A549 treated with Hydrocortisone at 1 μM for 4 hours (cell line): ENCODE data around the gene ZNF428. TPM values are rescaled to one million over a fixed set of nuclear protein-coding genes. Genes with fewer than 3 reads are reported as not detected.

Experiments
- total RNA-seq: library from RNA; stranded (reverse); fragments of 200-300 nt; extraction: Qiagen RNA extraction; gene quantifications from 5 replicates; pipeline ENCODE4 v1.2.3, GENCODE V29; 2022

ZNF428 gene, protein sequence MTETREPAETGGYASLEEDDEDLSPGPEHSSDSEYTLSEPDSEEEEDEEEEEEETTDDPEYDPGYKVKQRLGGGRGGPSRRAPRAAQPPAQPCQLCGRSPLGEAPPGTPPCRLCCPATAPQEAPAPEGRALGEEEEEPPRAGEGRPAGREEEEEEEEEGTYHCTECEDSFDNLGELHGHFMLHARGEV
- 41.8 to 62.6 TPM (median 62.3 TPM) in 5 replicates for total RNA-seq

DNA sequence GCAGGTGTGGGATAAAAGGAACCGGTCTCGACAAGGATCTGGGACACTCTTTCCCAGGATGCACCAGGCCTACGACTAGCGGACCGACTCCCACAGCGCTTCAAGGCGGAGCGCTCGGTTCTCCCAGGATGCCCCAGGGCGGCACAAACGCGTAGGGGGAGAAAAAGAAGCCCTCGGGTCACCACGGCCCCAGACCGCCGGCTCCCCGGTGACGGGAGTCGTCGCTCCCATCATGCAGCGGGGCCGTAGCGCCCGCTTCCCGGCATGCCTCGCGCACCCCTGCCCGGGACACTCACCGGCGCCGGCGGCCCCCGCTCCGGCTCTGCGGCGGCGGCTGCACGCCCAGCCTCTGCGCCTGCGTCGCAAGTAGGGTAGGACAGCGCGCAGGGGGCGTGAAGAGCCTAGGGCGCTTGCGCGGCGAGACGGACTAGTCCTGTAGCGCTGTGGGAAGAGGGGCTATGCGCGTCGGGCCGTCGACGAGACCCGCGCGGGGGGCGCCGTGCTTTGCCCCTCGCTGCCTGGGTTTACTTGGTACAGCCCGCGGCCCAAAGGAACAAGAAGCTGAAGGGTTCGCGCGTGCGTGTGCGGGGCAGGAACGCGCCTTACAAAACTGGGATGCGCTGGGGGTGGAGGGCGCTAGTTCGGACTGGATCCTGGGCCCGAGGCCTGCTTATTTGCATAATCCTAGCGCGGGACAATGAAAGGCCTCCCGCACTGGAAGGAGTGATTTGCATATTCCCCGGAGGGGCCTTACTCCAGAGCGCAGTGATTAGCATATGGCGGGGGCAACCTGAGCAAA, at the start of gene ZNF428:
Gene ZNF428, minus strand, starts transcription at position 368 of the 799 bp plus-strand sequence. CDS start 5,325 bp downstream, outside the sequence.

DNA sequence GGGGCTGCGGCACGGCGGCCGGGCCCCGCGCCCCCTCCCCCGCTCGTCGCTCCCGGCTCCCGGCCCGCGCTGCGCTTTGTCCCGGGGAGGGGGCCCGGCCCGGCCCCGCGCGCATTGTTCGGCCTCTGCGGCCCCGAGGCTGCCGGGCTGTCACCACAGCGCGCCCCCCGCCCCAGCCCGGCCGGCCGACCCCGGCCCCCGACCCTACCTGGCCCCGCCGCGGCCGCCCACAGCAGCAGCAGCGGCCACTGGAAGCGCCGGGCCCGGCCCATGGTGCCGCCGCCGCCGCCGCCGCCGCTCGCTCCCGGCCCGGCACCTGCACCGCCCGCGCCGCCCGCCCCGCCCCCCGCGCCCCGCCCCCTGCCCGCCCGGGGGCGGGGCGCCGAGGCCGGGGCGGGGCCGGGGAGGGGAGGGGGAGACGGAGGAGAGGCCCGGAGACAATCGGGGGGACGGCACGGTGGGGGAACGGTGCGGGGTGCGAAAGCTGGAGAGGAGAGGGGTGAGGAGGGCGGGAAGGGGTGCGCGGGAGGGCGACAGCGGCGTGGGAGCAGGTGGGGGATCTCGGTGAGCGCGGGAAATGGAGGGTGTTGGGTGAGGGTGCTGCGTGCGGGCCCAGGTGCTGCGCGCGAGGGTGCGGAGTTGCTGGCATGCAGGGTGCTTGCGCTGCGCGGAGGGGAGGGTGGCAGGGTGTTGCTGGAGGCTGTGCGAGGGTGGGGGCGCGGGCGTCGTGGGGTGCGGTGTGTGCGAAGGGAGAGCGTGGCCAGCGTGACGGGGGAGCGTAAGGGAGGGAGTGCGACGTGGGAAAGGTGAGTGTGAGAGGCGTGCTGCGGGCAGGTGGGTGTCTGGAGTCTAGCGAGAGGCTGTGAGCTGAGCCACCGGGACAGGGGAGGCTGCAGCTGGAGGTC, 20.3 kb upstream of the ZNF428 start, which contains the start of gene CADM4:
Gene CADM4, minus strand, starts transcription at position 332 of the 905 bp plus-strand sequence. Its CDS starts 60 bp downstream, at position 272.

DNA sequence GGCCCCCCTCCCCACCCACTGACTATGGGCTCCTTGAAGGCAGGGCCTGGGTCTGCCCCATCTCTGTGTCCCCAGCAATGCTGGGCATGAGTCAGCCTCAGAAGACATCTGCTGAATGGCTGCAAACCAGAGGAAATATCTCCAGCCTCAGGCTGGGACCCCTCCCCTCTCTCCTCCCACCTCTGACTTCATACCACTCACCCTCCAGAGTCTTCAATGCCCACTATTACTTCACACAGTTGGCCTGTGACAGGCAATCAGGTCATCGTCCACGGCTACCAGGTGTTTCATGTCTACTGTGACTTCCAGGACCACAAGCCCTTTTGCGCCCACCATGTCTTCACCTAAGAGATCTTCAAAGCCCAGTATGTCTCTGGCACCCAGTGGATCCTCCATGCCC, 7.6 kb downstream of the ZNF428 start, which contains the start of gene SRRM5:
Gene SRRM5, plus strand, starts transcription at position 301 of the 400 bp plus-strand sequence. Its CDS starts 34 bp downstream, at position 335.

DNA sequence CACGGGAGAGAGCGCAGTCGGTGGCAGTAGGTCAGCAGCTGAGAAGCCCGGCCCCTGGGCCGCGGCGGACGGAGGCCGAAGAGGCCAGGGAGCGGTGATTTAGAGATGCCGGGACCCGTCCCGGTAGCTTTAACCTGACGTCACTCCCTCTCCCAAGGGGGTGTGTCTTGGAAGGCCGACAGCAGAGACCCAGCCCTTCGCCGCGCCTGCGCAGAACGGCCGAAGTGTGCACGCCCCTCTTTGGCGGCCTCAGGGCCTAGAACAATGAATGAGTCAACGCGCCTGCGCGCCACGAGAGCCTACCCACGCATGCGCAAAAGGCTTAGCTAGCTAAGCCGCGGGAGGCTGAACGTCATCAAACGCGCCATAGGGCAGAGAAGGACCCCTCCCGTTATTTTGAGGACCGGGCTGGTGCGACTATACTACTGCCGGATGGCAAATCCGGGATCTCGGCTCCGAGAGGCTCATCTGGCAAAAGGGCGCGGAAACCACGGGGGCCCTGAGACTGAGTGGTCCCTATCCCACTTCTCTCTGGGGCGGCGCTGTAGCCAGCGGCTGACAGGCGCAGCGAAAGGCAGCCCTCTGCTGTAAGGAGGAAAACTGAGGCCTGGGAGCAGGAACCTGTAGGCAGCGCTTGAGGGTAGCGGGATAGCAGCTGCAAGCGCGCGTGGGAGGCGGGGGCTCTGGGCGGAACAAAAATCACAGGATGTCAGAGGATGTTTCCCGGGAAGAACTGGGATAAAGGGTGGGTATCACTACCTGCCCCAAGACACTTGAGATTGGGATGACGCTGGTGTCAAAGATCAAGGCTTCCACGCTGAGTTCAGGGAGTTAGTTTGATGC, 23.2 kb downstream of the ZNF428 start, which contains the start of the genes IRGQ and ZNF576:
Gene IRGQ, minus strand, starts transcription at position 136 of the 843 bp plus-strand sequence. CDS start 796 bp downstream, outside the sequence.
Gene ZNF576, plus strand, starts transcription at position 597 of the 843 bp plus-strand sequence. CDS start 514 bp downstream, outside the sequence.

GRCh38 chr19:43575156-43575950, 44.1 kb downstream of the ZNF428 start, which contains the start of the genes PINLYP and XRCC1:
TSS of gene PINLYP (plus strand) at chr19:43575801. CDS start at chr19:43577192, 1,391 bp downstream.
TSS of gene XRCC1 (minus strand) at chr19:43575527. CDS start at chr19:43575458, 69 bp downstream.

Other genes with a start within 250 kb of the ZNF428 start
- not detected in 5 replicates for gene TEX101, start 204.7 kb downstream of the ZNF428 start, total RNA-seq
- 0.27 to 0.63 TPM (median 0.30 TPM) in 5 replicates for gene LYPD3, start 154.0 kb downstream of the ZNF428 start, total RNA-seq
- gene PHLDB3, start 114.9 kb downstream of the ZNF428 start, total RNA-seq = 7.3 to 11.0 TPM (median 8.8 TPM) in 5 replicates
- 39.8 to 51.9 TPM (median 49.4 TPM) in 5 replicates for gene ETHE1, start 92.4 kb downstream of the ZNF428 start, total RNA-seq
- 1.3 to 2.1 TPM (median 2.0 TPM) in 5 replicates for gene ZNF575, start 86.4 kb downstream of the ZNF428 start, total RNA-seq
- 25.4 to 29.3 TPM (median 28.2 TPM) in 5 replicates for gene XRCC1, start 44.1 kb downstream of the ZNF428 start, total RNA-seq
- gene PINLYP, start 43.8 kb downstream of the ZNF428 start, total RNA-seq = 0.09 to 0.67 TPM (median 0.19 TPM) in 4 of 5 replicates, not detected in the other
- gene IRGQ, start 23.5 kb downstream of the ZNF428 start, total RNA-seq = 4.8 to 7.7 TPM (median 5.9 TPM) in 5 replicates
- gene ZNF576, start 23.0 kb downstream of the ZNF428 start, total RNA-seq = 12.8 to 21.4 TPM (median 19.3 TPM) in 5 replicates
- 0.71 to 0.94 TPM (median 0.84 TPM) in 5 replicates for gene SRRM5, start 7.5 kb downstream of the ZNF428 start, total RNA-seq
- 7.7 to 11.6 TPM (median 8.9 TPM) in 5 replicates for gene CADM4, start 20.2 kb upstream of the ZNF428 start, total RNA-seq
- 59.0 to 67.2 TPM (median 63.7 TPM) in 5 replicates for gene PLAUR, start 50.5 kb upstream of the ZNF428 start, total RNA-seq
- not detected in 5 replicates for gene IRGC, start 96.4 kb upstream of the ZNF428 start, total RNA-seq
- gene SMG9, start 135.3 kb upstream of the ZNF428 start, total RNA-seq = 49.2 to 64.3 TPM (median 55.9 TPM) in 5 replicates
- 42.2 to 55.5 TPM (median 53.1 TPM) in 5 replicates for gene KCNN4, start 161.3 kb upstream of the ZNF428 start, total RNA-seq
- 0.11 to 0.39 TPM (median 0.18 TPM) in 5 replicates for gene LYPD5, start 182.8 kb upstream of the ZNF428 start, total RNA-seq
- gene ZNF283, start 207.7 kb upstream of the ZNF428 start, total RNA-seq = 3.9 to 6.1 TPM (median 4.8 TPM) in 5 replicates